NCI-H2227 (cell line): ENCODE data around the gene PRR33.
"Not testable (repeated sequence)": the region's sequence is repeated elsewhere in the genome, so short reads cannot be mapped to it uniquely, and the experiment has no call there.

Experiments
- DNase-seq: peaks from one replicate; lab custom pipeline; 2025; ENCODE audit not compliant: unreplicated experiment; lab: John Stamatoyannopoulos, UW

Gene PRR33

GRCh38 chr11:1891831-1892115 lies at the start of gene PRR33:
Gene PRR33 (minus strand): TSS chr11:1891895. CDS start chr11:1890584, 1,311 bp downstream.
- DNase-seq = no peak

DNA sequence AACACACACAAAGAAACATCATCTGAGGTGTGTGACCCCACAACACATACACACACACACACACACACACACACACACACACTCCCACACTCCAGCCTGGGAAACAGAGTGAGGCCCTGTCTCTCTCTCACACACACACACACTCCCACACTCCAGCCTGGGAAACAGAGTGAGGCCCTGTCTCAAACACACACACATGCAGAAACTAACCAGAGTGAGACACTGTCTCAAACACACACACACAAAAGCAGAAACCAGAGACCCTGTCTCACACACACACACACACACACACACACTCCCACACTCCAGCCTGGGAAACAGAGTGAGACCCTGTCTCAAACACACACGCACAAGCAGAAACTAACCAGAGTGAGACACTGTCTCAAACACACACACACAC lies 48.1 kb upstream of the PRR33 start:
- DNase-seq = not testable (repeated sequence)

DNA sequence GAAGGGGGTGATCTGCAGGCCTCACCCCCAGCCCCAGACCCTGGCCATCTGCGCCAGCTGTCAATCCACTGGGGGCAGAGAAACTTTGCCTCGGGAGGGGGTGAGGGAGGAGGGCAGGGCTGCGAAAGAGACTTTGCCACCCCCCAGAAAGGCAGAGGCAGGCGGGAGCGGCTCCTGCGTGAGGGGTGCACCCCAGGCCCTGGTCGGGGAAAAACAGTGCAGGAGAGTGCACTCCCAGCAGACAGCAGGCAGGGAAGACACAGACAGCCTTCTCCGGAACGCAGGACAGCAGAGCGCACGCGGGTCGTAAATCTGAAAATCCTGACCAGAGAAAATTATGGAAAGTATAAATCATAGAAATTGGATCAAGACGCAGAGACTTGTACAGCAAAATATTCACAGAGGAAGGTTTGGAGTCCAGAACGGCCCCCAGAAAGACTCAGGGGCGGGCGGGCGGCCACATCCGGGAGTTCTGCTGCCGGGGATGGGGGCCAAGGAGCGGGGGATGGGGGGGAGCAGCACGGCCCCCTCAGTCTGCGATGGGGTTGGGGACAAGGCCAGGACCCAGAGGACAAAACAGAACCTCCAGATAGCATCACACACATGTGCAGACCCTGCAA lies 47.4 kb upstream of the PRR33 start:
- peak; percentile 27 for DNase-seq

GRCh38 chr11:1938343-1939005 lies 46.8 kb upstream of the PRR33 start:
- DNase-seq = no peak

GRCh38 chr11:1937616-1938342 lies 46.1 kb upstream of the PRR33 start:
- no peak for DNase-seq

GRCh38 chr11:1936781-1937615 lies 45.3 kb upstream of the PRR33 start:
- DNase-seq = no peak

DNA sequence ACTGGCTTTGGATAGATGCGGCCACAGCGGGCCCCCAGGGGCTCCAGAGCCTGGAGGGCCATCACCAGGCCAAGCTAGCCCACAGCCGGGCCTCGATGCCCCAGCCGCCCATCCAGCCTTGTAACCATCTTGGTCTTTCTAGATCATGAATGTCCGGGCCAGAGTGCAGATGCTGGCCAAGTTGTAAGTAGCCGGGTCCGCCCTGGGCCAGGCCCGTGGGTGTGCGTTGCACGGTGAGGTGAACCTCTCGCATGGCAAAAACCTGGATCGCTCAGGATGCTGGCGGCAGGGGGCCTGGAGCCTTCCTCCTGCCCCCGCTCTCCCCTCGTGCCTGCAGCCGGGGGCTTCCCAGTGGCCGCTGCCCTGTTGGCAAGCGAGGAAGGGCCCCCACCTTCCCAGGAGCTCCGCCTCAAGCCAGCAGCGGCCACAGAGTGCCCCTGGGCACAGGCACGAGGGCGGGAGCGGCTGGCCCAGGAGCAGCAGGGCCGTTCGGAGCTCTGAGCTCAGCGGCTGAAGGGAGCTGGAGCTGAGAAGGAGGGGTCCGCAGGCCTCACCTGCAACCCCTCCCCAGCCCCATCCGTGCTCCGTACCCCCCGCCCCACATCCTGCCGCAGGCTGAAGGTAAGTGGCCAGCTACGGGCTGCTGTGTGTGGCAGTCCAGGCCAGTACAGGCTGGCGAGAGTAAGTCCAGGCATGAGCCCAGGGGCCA lies 44.5 kb upstream of the PRR33 start:
- no peak for DNase-seq

- DNase-seq = no peak
These were observed 43.7 kb upstream of the PRR33 start for GRCh38 chr11:1935156-1936071.

GRCh38 chr11:1934335-1935155 lies 42.9 kb upstream of the PRR33 start:
- DNase-seq = no peak

GRCh38 chr11:1933416-1934334 lies 42.0 kb upstream of the PRR33 start:
- no peak for DNase-seq

GRCh38 chr11:1932681-1933080 lies 41.0 kb upstream of the PRR33 start:
- DNase-seq = no peak

DNA sequence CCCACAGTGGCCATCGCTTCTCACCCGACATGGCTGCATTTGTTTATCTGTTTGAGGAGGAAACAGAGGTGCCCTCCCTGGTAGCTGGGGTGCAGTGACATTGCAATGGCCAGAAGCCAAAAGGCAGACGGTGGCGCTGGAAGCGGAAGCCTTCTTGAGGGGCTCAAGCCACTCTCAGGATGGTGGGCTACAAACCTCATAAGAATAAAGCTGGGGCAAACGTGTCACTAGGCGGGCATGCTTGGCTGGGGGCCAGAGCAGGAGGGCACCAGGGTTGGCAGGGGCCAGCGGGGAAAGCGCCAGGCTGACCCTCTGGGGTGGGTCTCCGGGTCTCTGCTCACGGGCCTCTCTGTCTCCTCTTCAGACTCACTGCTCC lies 40.4 kb upstream of the PRR33 start:
- DNase-seq = no peak

DNA sequence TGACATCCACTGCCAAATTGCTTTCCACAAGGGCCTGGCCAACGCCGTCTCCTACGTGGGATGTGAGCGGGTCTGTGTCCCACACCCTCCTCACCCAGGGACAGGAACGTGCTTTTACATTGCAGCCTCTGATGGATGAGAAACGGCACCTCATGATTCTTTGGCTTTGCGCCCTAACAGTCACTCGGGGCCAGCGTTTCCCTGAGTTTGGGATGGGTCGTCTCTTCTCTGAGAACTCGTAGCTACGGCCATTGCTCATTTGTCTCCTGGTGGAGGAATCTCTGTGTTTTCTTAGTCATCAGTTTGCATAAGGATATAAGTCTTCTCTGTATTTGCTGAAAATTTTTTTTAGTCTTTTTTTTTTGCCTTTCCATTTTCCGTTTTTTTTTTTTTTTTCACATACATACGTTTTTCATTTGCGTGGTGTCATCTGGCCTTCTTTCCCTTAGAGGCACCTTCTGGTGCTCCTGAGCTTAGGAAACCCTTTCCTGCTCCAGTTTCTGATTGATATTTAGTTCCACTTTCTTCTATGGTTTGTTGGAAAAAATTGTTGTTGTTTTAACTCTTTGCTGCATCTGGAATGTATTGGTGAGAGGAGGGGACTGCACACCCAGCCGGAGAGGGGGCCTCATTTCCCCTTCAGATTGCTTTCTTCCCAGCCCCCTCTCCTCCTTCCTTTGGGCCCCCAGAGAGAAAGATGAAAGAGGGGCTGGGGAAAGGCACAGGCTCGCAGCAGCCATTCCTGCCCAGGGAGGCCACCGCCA lies 39.8 kb upstream of the PRR33 start:
- DNase-seq = no peak

- no peak for DNase-seq
These were observed 38.8 kb upstream of the PRR33 start for GRCh38 chr11:1930462-1930830.

DNA sequence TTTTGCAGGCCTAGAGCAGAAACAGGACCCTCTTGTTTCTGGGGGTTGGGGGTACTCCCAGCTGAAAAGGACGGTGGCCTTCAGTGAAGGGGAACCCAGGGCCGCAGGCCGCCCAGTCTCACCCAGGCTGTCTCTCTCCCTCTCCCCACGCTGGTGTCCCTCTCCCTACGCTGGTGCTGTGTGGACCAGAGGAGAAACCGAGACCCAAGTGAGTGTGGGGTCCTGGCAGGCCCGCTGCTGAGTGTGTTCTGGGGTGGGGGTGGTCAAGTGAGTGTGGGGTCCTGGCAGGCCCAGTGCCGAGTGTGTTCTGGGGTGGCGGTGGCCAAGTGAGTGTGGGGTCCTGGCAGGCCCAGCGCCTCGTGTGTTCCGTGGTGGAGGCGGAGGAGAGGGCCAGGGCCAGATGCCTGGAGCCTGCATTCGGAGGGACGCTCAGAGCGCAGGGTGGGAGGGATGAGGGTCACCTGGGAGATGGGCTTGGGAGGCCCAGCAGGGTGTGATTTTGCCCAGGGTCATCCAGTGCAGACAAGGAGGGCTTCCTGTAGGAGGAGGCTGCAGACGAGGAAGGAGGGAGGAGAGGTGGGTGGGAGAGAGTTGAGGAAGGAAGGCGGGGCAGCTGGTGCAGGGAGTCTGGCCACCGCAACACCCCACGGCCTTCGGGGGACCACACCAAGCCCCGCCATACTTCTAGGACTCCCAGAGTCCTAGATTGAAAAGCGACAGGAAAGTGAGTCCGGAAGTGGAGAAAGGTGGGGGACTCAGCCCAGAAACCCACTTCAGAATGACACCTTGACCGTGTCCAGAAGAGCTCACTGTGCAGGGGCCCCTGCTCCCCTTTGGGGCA lies 38.1 kb upstream of the PRR33 start:
- no peak for DNase-seq

DNA sequence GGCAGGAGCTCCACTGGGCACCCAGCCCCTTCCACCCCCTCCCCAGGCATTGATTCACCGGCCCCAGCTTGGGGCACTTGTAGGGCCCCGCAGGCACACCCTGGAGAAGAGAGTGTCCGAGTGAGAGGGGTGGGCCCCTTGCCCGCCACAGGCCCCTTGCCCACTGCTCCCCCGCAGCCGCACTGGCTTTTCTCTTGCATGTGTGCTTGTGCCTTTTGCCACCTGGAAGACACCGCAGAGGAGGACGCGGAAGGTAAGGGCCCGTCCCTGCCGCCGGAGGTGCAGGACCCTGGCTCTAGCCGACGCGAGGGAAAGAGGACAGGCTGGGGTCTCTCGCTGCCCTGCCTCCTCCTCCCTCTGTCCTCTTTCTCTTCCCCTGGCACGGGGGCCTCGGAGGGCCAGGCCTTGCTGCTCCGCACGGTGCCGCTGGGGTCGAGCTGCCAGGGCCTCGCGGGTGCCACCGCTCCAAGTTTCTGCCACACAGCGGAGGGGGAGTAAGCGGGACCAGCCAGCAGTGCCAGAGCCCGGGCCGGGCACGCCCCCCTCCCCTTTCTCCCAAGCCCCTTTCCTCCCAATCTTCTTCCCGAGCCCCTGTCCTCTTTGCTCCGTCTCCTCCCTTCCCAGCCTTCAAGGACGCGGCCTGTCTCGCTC lies 37.3 kb upstream of the PRR33 start:
- DNase-seq = no peak
